Measurements from ENCODE around the gene KCNH1. TPM values are rescaled to one million over a fixed set of nuclear protein-coding genes. Genes with fewer than 3 reads are reported as not detected.

The KCNH1 gene
- polyA plus RNA-seq, 2 of the 4 experiments (the other 2 are of a cell fraction), result 5.1 to 7.9 TPM

GRCh38 chr1:210711825-210712612 is 421.9 kb downstream of the KCNH1 start:
- Histone ChIP-seq H3K4me1 (peaks cover 17% of the 10 kb centered on the region; the same call in 2 of the 3 replicates), H3K9me3 (no peaks in the 10 kb centered on the region), H3K4me3 (no peak overlapping the region), H3K27ac (peak overlapping the region in 1 of 2 experiments; percentile 0; a peak in 1 of 6 replicates), H3K4me2 (no peak overlapping the region)
- CTCF ChIA-PET, result no interaction called here
- FAIRE-seq (no peak), DNase-seq (ENCODE audit: low read depth in 1 of 2, low spot score in 1 of 2) (no peak), ATAC-seq (peak; percentile 30 to 64; a peak in 3 of 6 replicates)
- TF ChIP-seq RAD21 (conservative IDR thresholded peaks at IDR 0.05 in 1 of 2, IDR thresholded peaks at IDR 0.05 in 1 of 2), result 0 out of 5 replicates have a peak, but pooled peaks of 1 of the 2 experiments have one; percentile 16
- no peak for TF ChIP-seq E2F6 (IDR thresholded peaks at IDR 0.05; ENCODE audit: borderline replicate concordance, low read depth)
- POLR2A ChIA-PET, result no interaction called here
- WGBS (ENCODE audit: missing lambda C conversion rate), result 90% methylated on average over 5 of the region's 7 CpGs

GRCh38 chr1:210709701-210710100 is 424.2 kb downstream of the KCNH1 start:
- no peak for FAIRE-seq

GRCh38 chr1:210707300-210708240 is 426.4 kb downstream of the KCNH1 start:
- Histone ChIP-seq H3K27ac (peak overlapping the region in 1 of 2 experiments; percentile 23; a peak in 2 of 6 replicates), H3K4me1 (peaks cover 26% of the 10 kb centered on the region), H3K9me3 (no peaks in the 10 kb centered on the region), H3K4me2 (0 out of 3 replicates have a peak overlapping the region, but pooled peaks have one; percentile 6), H3K4me3 (no peak overlapping the region)
- WGBS (ENCODE audit: missing lambda C conversion rate), result 62% methylated on average over 7 of the region's 7 CpGs
- ChIA-PET CTCF (interaction anchor here (0.6 kb wide), 1 partner anchor 75 kb away, joined by 3 read pairs; no protein-coding TSS in a partner anchor), POLR2A (no interaction called here)
- FAIRE-seq (no peak), DNase-seq (ENCODE audit: low read depth in 1 of 2, low spot score in 1 of 2) (no peak), ATAC-seq (peak; percentile 36 to 53; a peak in 3 of 6 replicates)
- TF ChIP-seq E2F6 (IDR thresholded peaks at IDR 0.05; ENCODE audit: borderline replicate concordance, low read depth) (no peak), EHF (CRISPR knock-in tag; IDR thresholded peaks at IDR 0.05) (no peak), ZSCAN20 (CRISPR knock-in tag; IDR thresholded peaks at IDR 0.05) (no peak), CTCF (IDR thresholded peaks at IDR 0.05) (no peak), RCOR1 (IDR thresholded peaks at IDR 0.05; ENCODE audit: low read depth, low read length) (no peak), HDAC2 (IDR thresholded peaks at IDR 0.05) (no peak), GATA3 (IDR thresholded peaks at IDR 0.05; ENCODE audit: borderline replicate concordance) (no peak), TFCP2L1 (CRISPR knock-in tag; IDR thresholded peaks at IDR 0.05) (no peak), FOXS1 (CRISPR knock-in tag; IDR thresholded peaks at IDR 0.05) (no peak), BHLHE40 (IDR thresholded peaks at IDR 0.05; ENCODE audit: low read depth, low read length) (no peak), POLR2A (IDR thresholded peaks at IDR 0.05; ENCODE audit: low read length) (no peak), HMGXB4 (CRISPR knock-in tag; IDR thresholded peaks at IDR 0.05; ENCODE audit: borderline replicate concordance) (no peak), POLR2AphosphoS2 (conservative IDR thresholded peaks at IDR 0.05; ENCODE audit: low read length) (no peak), REST (IDR thresholded peaks at IDR 0.05) (no peak), RAD21 (conservative IDR thresholded peaks at IDR 0.05 in 1 of 2, IDR thresholded peaks at IDR 0.05 in 1 of 2) (no peak)

More at GRCh38 chr1:210709701-210710100, 424.2 kb downstream of the KCNH1 start:
- Histone ChIP-seq H3K4me3 (no peak overlapping the region), H3K4me2 (no peak overlapping the region), H3K9me3 (no peaks in the 10 kb centered on the region), H3K4me1 (peaks cover 26% of the 10 kb centered on the region), H3K27ac (no peak overlapping the region)
- DNase-seq (ENCODE audit: low read depth in 1 of 2, low spot score in 1 of 2) (no peak), ATAC-seq (no peak)
- ChIA-PET CTCF (no interaction called here), POLR2A (no interaction called here)
- TF ChIP-seq CEBPB (IDR thresholded peaks at IDR 0.05), result peak; percentile 27 to 40; a peak in 1 of 4 replicates
- no peak for TF ChIP-seq JUN (IDR thresholded peaks at IDR 0.05)
- WGBS (ENCODE audit: missing lambda C conversion rate), result 76% methylated on average over 2 of the region's 2 CpGs

All from A549 (cell line).